HG03066 (cell line): ENCODE data around the gene ARMC9.
A peak's percentile ranks its signal among the peaks of the same experiment; 100 is the strongest.

Experiments
- ATAC-seq: cut with Tn5 transposase; IDR thresholded peaks from one replicate; pipeline ENCODE4 v1.9.1; 2021; ENCODE audit warnings: low read depth; ENCODE audit not compliant: unreplicated experiment

ARMC9 gene

GRCh38 chr2:231357931-231358330 is 159.5 kb downstream of the ARMC9 start:
- ATAC-seq: no peak

GRCh38 chr2:231359441-231359840 is 161.0 kb downstream of the ARMC9 start:
- ATAC-seq: no peak

- ATAC-seq: no peak
These were observed 161.5 kb downstream of the ARMC9 start for GRCh38 chr2:231359948-231360347.

- no peak for ATAC-seq
These were observed 162.0 kb downstream of the ARMC9 start for GRCh38 chr2:231360401-231360800.

- no peak for ATAC-seq
These were observed 162.5 kb downstream of the ARMC9 start for GRCh38 chr2:231360881-231361371.

GRCh38 chr2:231361701-231362554 is 163.5 kb downstream of the ARMC9 start:
- ATAC-seq: peak; percentile 94

- no peak for ATAC-seq
These were observed 164.2 kb downstream of the ARMC9 start for GRCh38 chr2:231362555-231363184.

- no peak for ATAC-seq
These were observed 165.6 kb downstream of the ARMC9 start for GRCh38 chr2:231364061-231364460.

- no peak for ATAC-seq
These were observed 166.8 kb downstream of the ARMC9 start for GRCh38 chr2:231364961-231365810.

- ATAC-seq: no peak
These were observed 168.7 kb downstream of the ARMC9 start for GRCh38 chr2:231367178-231367577.

- no peak for ATAC-seq
These were observed 171.4 kb downstream of the ARMC9 start for GRCh38 chr2:231369580-231370428.

- ATAC-seq: no peak
These were observed 172.0 kb downstream of the ARMC9 start for GRCh38 chr2:231370429-231370748.

- no peak for ATAC-seq
These were observed 172.5 kb downstream of the ARMC9 start for GRCh38 chr2:231370749-231371429.

GRCh38 chr2:231371430-231372054 is 173.1 kb downstream of the ARMC9 start:
- ATAC-seq: no peak

GRCh38 chr2:231372326-231372725 is 173.9 kb downstream of the ARMC9 start:
- no peak for ATAC-seq

- ATAC-seq: no peak
These were observed 174.8 kb downstream of the ARMC9 start for GRCh38 chr2:231373184-231373583.

GRCh38 chr2:231373786-231374349 is 175.4 kb downstream of the ARMC9 start:
- no peak for ATAC-seq

- ATAC-seq: no peak
These were observed 176.3 kb downstream of the ARMC9 start for GRCh38 chr2:231374771-231375170.
